Measurements from ENCODE around the gene CTNNA3.

CTNNA3 gene

GRCh38 chr10:66180581-66181318 lies 1515.2 kb downstream of the CTNNA3 start:
- DNase-seq = no peak

GRCh38 chr10:66180021-66180420 lies 1516.0 kb downstream of the CTNNA3 start:
- DNase-seq = no peak

GRCh38 chr10:66176772-66177171 lies 1519.2 kb downstream of the CTNNA3 start:
- DNase-seq = no peak

- no peak for DNase-seq
Measured at GRCh38 chr10:66167816-66168215, 1528.2 kb downstream of the CTNNA3 start.

GRCh38 chr10:66162560-66163143 lies 1533.3 kb downstream of the CTNNA3 start:
- DNase-seq = no peak

DNA sequence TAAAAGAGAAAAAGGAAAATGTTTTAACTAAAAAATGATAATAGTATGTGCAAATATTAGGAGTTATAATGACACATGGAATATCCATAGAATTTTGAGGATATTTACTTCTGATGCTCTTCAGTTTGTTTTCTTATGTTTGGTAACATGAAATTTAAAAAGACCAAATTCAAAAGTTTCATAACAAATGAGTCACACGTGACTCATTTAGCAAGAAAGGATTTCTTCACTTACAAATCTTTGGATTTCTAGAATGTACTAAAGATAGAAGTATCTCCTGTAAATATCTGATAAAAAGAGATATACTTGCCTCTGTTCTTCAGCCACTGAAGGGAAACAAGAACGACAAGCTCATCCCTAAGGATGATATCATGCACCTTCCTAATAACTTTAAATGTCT lies 1544.6 kb downstream of the CTNNA3 start:
- no peak for DNase-seq

- no peak for DNase-seq
Measured at GRCh38 chr10:66148312-66148711, 1547.7 kb downstream of the CTNNA3 start.

DNA sequence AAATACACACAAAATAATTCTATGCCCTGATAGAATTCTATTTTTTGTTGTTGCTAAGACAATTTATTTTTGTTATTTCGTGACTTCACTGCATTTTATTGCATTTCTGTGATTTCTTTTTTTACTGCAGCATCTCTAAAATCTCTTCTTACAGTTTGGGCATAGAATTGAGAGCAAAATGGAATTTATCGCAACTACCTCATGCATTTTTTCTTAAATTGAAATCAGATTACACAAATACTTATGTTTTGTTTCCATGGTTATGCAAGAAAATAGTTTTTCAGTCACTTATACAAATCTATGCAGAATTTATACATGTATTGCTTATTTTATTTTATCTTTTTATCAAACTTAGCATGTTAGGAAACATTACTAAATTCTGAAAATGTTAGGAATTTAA lies 1552.0 kb downstream of the CTNNA3 start:
- DNase-seq = no peak

- DNase-seq = no peak
Measured at GRCh38 chr10:66102756-66103155, 1593.2 kb downstream of the CTNNA3 start.

- DNase-seq = no peak
Measured at GRCh38 chr10:66098595-66099480, 1597.2 kb downstream of the CTNNA3 start.

- DNase-seq = no peak
Measured at GRCh38 chr10:66095610-66096009, 1600.4 kb downstream of the CTNNA3 start.

DNA sequence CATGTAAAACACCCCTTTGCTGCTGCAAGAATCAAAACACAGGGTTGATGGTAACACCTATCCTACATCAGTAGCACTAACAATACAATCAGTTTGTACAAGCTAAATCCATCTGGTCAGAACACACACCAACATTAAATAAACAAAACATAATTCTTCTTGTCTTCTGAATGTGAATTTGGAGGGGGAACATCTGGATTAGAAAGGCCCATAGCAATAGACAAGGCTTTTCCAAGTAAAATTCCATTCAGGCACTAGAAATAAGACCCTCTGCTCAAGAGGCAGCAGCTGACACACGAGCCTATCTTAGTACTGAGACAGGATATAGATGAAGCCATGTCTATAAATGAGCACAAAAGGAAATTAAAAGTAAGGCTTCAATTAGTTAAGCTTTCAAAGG lies 1610.1 kb downstream of the CTNNA3 start:
- no peak for DNase-seq

DNA sequence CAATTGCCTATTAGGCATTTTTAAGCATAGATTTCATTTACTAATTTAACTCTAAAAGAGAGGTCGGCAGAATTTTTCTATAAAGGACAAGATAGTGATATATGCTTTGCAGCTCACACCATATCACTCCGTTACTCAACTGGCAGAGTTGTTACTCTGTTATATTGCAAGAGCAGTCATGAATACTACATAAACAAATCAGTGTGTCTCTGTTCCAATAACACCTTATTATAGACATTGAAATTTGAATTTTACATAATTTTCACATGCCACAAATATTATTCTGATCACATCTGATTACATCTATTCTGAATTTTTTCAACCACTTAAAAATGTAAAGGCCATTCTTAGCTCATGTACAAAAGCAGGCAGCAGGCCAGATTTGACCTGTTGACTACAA lies 1624.1 kb downstream of the CTNNA3 start:
- no peak for DNase-seq

- no peak for DNase-seq
Measured at GRCh38 chr10:66058594-66058993, 1637.4 kb downstream of the CTNNA3 start.

- DNase-seq = no peak
Measured at GRCh38 chr10:66049335-66049734, 1646.7 kb downstream of the CTNNA3 start.

GRCh38 chr10:66045859-66046258 lies 1650.1 kb downstream of the CTNNA3 start:
- DNase-seq = no peak

GRCh38 chr10:66041771-66042170 lies 1654.2 kb downstream of the CTNNA3 start:
- DNase-seq = no peak

- DNase-seq = no peak
Measured at GRCh38 chr10:66038623-66039022, 1657.4 kb downstream of the CTNNA3 start.

DNA sequence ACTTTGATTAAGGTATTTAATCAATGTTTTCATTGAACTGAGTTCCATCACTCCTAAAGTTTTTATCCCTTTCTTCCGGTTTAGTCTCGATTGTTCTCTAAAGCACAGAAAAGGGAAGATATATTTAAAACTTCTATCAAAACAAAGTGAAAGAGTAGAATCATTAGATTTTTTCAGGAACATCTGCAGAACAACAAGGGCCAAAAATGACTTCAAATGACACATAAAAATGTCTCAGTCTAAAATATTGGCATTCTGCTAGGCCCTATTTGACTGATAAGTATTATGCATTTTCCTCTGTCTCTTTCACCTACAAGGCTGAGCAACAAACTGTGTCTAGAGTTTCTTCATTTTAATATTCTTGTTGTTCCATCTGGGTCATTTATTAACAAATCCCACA lies 1669.7 kb downstream of the CTNNA3 start:
- DNase-seq = no peak

- no peak for DNase-seq
Measured at GRCh38 chr10:66025186-66025585, 1670.8 kb downstream of the CTNNA3 start.

DNA sequence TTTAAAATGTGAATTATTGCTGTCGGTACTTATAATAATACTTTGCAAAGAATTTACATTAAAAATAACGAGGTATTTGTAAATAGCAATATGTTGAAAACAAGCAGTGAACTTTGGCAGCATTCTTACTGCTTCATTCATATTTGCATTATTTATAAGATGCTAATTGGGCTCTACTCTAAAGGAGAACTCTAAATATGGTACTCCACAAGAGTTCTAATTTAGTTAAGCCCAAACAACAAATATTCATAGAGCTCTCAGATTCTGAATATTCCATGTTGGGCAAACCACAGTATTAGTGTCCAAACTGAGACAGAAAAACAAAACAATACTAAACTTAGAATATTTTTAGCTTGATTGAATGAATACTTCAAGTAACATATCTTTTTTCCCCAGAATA lies 1674.6 kb downstream of the CTNNA3 start:
- no peak for DNase-seq

GRCh38 chr10:66008221-66008620 lies 1687.8 kb downstream of the CTNNA3 start:
- DNase-seq = no peak

- no peak for DNase-seq
Measured at GRCh38 chr10:66006411-66006810, 1689.6 kb downstream of the CTNNA3 start.

DNA sequence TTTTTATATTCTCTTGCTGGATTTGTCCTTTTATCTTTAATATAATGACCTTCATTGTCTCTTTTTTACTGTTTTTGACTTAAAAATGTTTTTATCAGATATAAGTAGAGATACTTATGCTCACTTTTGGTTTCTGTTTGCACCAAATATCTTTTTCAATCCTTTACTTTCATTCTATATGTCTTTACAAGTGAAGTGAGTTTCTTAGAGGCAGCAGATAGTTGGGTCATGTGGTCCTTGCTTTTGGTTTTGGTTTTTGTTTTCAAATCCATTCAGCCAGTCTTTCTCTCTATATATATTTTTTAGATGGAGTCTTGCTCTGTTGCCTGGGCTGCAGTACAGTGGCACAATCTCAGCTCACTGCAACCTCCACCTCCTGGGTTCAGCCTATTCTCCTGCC lies 1702.5 kb downstream of the CTNNA3 start:
- no peak for DNase-seq

Measured in right forelimb (tissue), 1 donor.